Measurements from ENCODE around the gene DHX57.

- TF ChIP-seq ZFX (IDR thresholded peaks at IDR 0.05) (no peak), CTCF (conservative IDR thresholded peaks at IDR 0.05) (no peak)
Observed at GRCh38 chr2:38823386-38823785, 52.3 kb downstream of the DHX57 start.
